GM20000 (cell line): ENCODE measurements around the gene KCNG2.

ENCODE experiments used
- DNase-seq: peaks from one replicate; pipeline ENCODE4 v3.0.0; 2012; ENCODE audit warnings: low spot score
- CTCF ChIP-seq: IDR thresholded peaks from 2 replicates; pipeline ENCODE4 v1.5.1; 2012; ENCODE audit warnings: mild to moderate bottlenecking, control low read depth; ENCODE audit errors: extremely low read depth, missing control alignments

Gene KCNG2

GRCh38 chr18:79910563-79911343 lies 113.0 kb downstream of the KCNG2 start:
- TF ChIP-seq CTCF = no peak
- no peak for DNase-seq

GRCh38 chr18:79911344-79912270 lies 113.9 kb downstream of the KCNG2 start:
- TF ChIP-seq CTCF = no peak
- DNase-seq = no peak

GRCh38 chr18:79912409-79912991 lies 114.8 kb downstream of the KCNG2 start:
- TF ChIP-seq CTCF = no peak
- no peak for DNase-seq

- TF ChIP-seq CTCF = no peak
- no peak for DNase-seq
These were observed 115.5 kb downstream of the KCNG2 start for GRCh38 chr18:79912994-79913831.

GRCh38 chr18:79914614-79915160 lies 116.9 kb downstream of the KCNG2 start:
- no peak for TF ChIP-seq CTCF
- peak; percentile 23 for DNase-seq

GRCh38 chr18:79915161-79916127 lies 117.7 kb downstream of the KCNG2 start:
- DNase-seq = peak; percentile 32
- no peak for TF ChIP-seq CTCF
